ENCODE measurements around the gene TPM2. TPM values are rescaled to one million over a fixed set of nuclear protein-coding genes. Genes with fewer than 3 reads are reported as not detected.

TPM2 gene
- polyA plus RNA-seq, 1 experiment = 1,535 TPM

GRCh38 chr9:35714579-35715252, 25.0 kb upstream of the TPM2 start:
- POLR2A ChIA-PET = interaction anchor here (0.6 to 3.2 kb wide), 4 partner anchors 13 to 23 kb away, joined by 3 to 17 read pairs (median 4); no protein-coding TSS in a partner anchor

DNA sequence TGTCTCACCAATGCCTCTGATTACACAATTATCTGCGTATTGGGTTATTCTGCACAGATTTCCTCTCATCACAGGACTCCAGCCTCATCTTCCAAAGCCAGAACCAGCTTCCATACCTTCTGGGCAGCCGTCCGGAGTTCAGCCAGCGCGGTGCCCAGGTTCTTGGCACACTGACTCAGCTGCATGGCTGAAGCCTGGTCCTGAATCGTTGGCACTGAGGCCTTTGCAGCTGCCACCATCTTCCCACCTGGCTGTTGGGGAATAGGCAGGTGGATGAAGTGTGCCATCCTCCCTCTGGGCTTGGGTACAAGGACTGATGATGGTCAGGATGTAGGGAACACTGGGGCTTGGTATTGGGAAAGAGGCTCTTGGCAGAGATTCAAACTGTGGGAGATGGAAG, 24.4 kb upstream of the TPM2 start:
- Histone ChIP-seq H3K27ac (ENCODE audit: low read depth, low read length) (no peak overlapping the region), H3K4me3 (ENCODE audit: low read depth, low read length) (no peak overlapping the region), H3K9me3 (ENCODE audit: control insufficient read depth, insufficient read depth, low read length) (no peaks in the 10 kb centered on the region), H3K27me3 (ENCODE audit: control insufficient read depth, insufficient read depth, low read length) (no peaks in the 10 kb centered on the region)
- no peak for DNase-seq (ENCODE audit: low read depth, low spot score)
- TF ChIP-seq, protein P1, sequence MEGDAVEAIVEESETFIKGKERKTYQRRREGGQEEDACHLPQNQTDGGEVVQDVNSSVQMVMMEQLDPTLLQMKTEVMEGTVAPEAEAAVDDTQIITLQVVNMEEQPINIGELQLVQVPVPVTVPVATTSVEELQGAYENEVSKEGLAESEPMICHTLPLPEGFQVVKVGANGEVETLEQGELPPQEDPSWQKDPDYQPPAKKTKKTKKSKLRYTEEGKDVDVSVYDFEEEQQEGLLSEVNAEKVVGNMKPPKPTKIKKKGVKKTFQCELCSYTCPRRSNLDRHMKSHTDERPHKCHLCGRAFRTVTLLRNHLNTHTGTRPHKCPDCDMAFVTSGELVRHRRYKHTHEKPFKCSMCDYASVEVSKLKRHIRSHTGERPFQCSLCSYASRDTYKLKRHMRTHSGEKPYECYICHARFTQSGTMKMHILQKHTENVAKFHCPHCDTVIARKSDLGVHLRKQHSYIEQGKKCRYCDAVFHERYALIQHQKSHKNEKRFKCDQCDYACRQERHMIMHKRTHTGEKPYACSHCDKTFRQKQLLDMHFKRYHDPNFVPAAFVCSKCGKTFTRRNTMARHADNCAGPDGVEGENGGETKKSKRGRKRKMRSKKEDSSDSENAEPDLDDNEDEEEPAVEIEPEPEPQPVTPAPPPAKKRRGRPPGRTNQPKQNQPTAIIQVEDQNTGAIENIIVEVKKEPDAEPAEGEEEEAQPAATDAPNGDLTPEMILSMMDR (IDR thresholded peaks at IDR 0.05; ENCODE audit: low read depth, low read length) = no peak
- POLR2A ChIA-PET = interaction anchor here (0.6 to 3.2 kb wide), 3 partner anchors 13 to 22 kb away, joined by 3 to 17 read pairs (median 5); no protein-coding TSS in a partner anchor
- CTCF ChIA-PET = interaction anchor here (0.9 kb wide), 1 partner anchor 18 kb away, joined by 3 read pairs; no protein-coding TSS in a partner anchor

More at GRCh38 chr9:35714579-35715252, 25.0 kb upstream of the TPM2 start:
- Histone ChIP-seq H3K4me3 (ENCODE audit: low read depth, low read length) (no peak overlapping the region), H3K27me3 (ENCODE audit: control insufficient read depth, insufficient read depth, low read length) (no peaks in the 10 kb centered on the region), H3K27ac (ENCODE audit: low read depth, low read length) (no peak overlapping the region), H3K9me3 (ENCODE audit: control insufficient read depth, insufficient read depth, low read length) (no peaks in the 10 kb centered on the region)
- TF ChIP-seq, protein P1 (IDR thresholded peaks at IDR 0.05; ENCODE audit: low read depth, low read length) = no peak
- CTCF ChIA-PET = interaction anchor here (0.9 to 1.7 kb wide), 3 partner anchors 13 to 19 kb away, joined by 3 to 10 read pairs (median 4); no protein-coding TSS in a partner anchor
- no peak for DNase-seq (ENCODE audit: low read depth, low spot score)

- POLR2A ChIA-PET = interaction anchor here (1.1 to 3.2 kb wide), 3 partner anchors 14 to 18 kb away, joined by 3 to 17 read pairs (median 3); partner anchors contain the start of genes CREB3 and TLN1
- DNase-seq (ENCODE audit: low read depth, low spot score) = no peak
- Histone ChIP-seq H3K4me3 (ENCODE audit: low read depth, low read length) (no peak overlapping the region), H3K27ac (ENCODE audit: low read depth, low read length) (no peak overlapping the region), H3K27me3 (ENCODE audit: control insufficient read depth, insufficient read depth, low read length) (no peaks in the 10 kb centered on the region), H3K9me3 (ENCODE audit: control insufficient read depth, insufficient read depth, low read length) (no peaks in the 10 kb centered on the region)
- TF ChIP-seq, protein P1 (IDR thresholded peaks at IDR 0.05; ENCODE audit: low read depth, low read length) = no peak
- CTCF ChIA-PET = interaction anchor here (0.9 kb wide), 1 partner anchor 18 kb away, joined by 3 read pairs; no protein-coding TSS in a partner anchor
Measured at GRCh38 chr9:35713578-35713977, 23.9 kb upstream of the TPM2 start.

- Histone ChIP-seq H3K9me3 (ENCODE audit: control insufficient read depth, insufficient read depth, low read length) (no peaks in the 10 kb centered on the region), H3K27me3 (ENCODE audit: control insufficient read depth, insufficient read depth, low read length) (no peaks in the 10 kb centered on the region), H3K27ac (ENCODE audit: low read depth, low read length) (no peak overlapping the region), H3K4me3 (ENCODE audit: low read depth, low read length) (no peak overlapping the region)
- CTCF ChIA-PET = interaction anchor here (1.4 kb wide), 1 partner anchor 16 kb away, joined by 6 read pairs; no protein-coding TSS in a partner anchor
- TF ChIP-seq, protein P1 (IDR thresholded peaks at IDR 0.05; ENCODE audit: low read depth, low read length) = no peak
- DNase-seq (ENCODE audit: low read depth, low spot score) = no peak
- POLR2A ChIA-PET = interaction anchor here (1.1 to 3.2 kb wide), 4 partner anchors 15 to 23 kb away, joined by 3 to 17 read pairs (median 8); partner anchors contain the start of genes CREB3, TLN1 and TPM2
Measured at GRCh38 chr9:35712762-35713400, 23.2 kb upstream of the TPM2 start.
